HEK293 (cell line): ENCODE data around the gene TRIM40.

Experiments used
- CTCF ChIA-PET: fragments of 350-600 bp; formaldehyde crosslinking; extraction: SDS; loops from one replicate; lab custom pipeline; 2021; ENCODE audit warnings: antibody characterized with exemption; lab: Yijun Ruan, JAX
- POLR2A ChIA-PET: fragments of 300-600 bp; formaldehyde crosslinking; extraction: SDS; loops from one replicate; lab custom pipeline; 2020; ENCODE audit warnings: antibody characterized with exemption, inconsistent platforms; lab: Yijun Ruan, JAX
- H3K27ac ChIP-seq: fragments of 200-500 bp; sonication (Bioruptor generic); 2 replicates; pipeline ENCODE4 v1.5.1; 2014; ENCODE audit warnings: low read depth, low read length, control low read depth, inconsistent platforms; ENCODE audit errors: extremely low read depth
- H3K36me3 ChIP-seq, 2 experiments: fragments of 200-500 bp in 1 of 2; sonication (Bioruptor generic) in 1 of 2; 1 replicate in 1 of 2; 2 replicates in 1 of 2; pipeline ENCODE4 v1.5.1; 2014 to 2017; ENCODE audit warnings: inconsistent platforms in 2 of 2, low read length in 2 of 2; ENCODE audit not compliant: control insufficient read depth in 2 of 2, insufficient read depth in 1 of 2
- H3K4me1 ChIP-seq: fragments of 200-500 bp; sonication (Bioruptor generic); 2 replicates; pipeline ENCODE4 v1.5.1; 2014; ENCODE audit warnings: mild to moderate bottlenecking, low read length, inconsistent platforms; ENCODE audit not compliant: control insufficient read depth, insufficient read depth
- H3K4me3 ChIP-seq: 2 replicates; pipeline ENCODE4 v1.5.1; 2011; ENCODE audit warnings: low read depth, mild to moderate bottlenecking, control low read depth, low read length, moderate library complexity
- H3K9me3 ChIP-seq: fragments of 200-500 bp; sonication (Bioruptor generic); 2 replicates; pipeline ENCODE4 v1.5.1; 2014; ENCODE audit warnings: low read depth, low read length, inconsistent platforms; ENCODE audit not compliant: control insufficient read depth, insufficient read depth
- BCL11A ChIP-seq: fragments of 450-650 bp; formaldehyde crosslinking; IDR thresholded peaks from 2 replicates; pipeline ENCODE4 v1.5.1; 2016; ENCODE audit warnings: low read depth, missing biosample characterization, missing genetic modification characterization
- CTCF ChIP-seq: fragments of 450-650 bp; formaldehyde crosslinking; IDR thresholded peaks from 2 replicates; pipeline ENCODE4 v1.5.1; 2016; ENCODE audit warnings: missing biosample characterization, missing genetic modification characterization
- FEZF1 ChIP-seq: fragments of 450-650 bp; formaldehyde crosslinking; IDR thresholded peaks from 2 replicates; pipeline ENCODE4 v1.5.1; 2016; ENCODE audit warnings: missing biosample characterization, missing genetic modification characterization
- HIC1 ChIP-seq: fragments of 450-650 bp; formaldehyde crosslinking; IDR thresholded peaks from 2 replicates; pipeline ENCODE4 v1.5.1; 2016; ENCODE audit warnings: missing biosample characterization, missing genetic modification characterization
- KLF10 ChIP-seq: fragments of 450-650 bp; IDR thresholded peaks from 2 replicates; pipeline ENCODE4 v1.5.1; 2018; ENCODE audit warnings: missing biosample characterization, mild to moderate bottlenecking, missing genetic modification characterization
- KLF9 ChIP-seq: fragments of 450-650 bp; formaldehyde crosslinking; IDR thresholded peaks from 2 replicates; pipeline ENCODE4 v1.5.1; 2016; ENCODE audit warnings: missing biosample characterization, missing genetic modification characterization, low read depth
- PRDM1 ChIP-seq: fragments of 450-650 bp; formaldehyde crosslinking; IDR thresholded peaks from 2 replicates; pipeline ENCODE4; 2016; ENCODE audit warnings: missing biosample characterization, missing genetic modification characterization
- PRDM4 ChIP-seq: fragments of 450-650 bp; formaldehyde crosslinking; IDR thresholded peaks from 2 replicates; pipeline ENCODE4 v1.5.1; 2017; ENCODE audit warnings: missing biosample characterization, missing genetic modification characterization
- SETDB1 ChIP-seq: IDR thresholded peaks from one replicate; pipeline ENCODE4 v1.6.1; 2017; ENCODE audit warnings: mild to moderate bottlenecking, low read length, moderate library complexity, mixed read lengths; ENCODE audit not compliant: insufficient read length
- SP7 ChIP-seq: fragments of 450-650 bp; formaldehyde crosslinking; IDR thresholded peaks from 2 replicates; pipeline ENCODE4 v1.5.1; 2016; ENCODE audit warnings: missing biosample characterization, missing genetic modification characterization
- TRIM28 ChIP-seq: IDR thresholded peaks from 2 replicates; pipeline ENCODE4 v1.6.1; 2011; ENCODE audit warnings: low read length, control low read depth, borderline replicate concordance
- ZBTB20 ChIP-seq: fragments of 450-650 bp; formaldehyde crosslinking; IDR thresholded peaks from 2 replicates; pipeline ENCODE4 v1.5.1; 2016; ENCODE audit warnings: missing biosample characterization, missing genetic modification characterization
- ZBTB21 ChIP-seq: fragments of 450-650 bp; formaldehyde crosslinking; IDR thresholded peaks from 2 replicates; pipeline ENCODE4 v1.5.1; 2017; ENCODE audit warnings: missing biosample characterization, missing genetic modification characterization
- ZNF140 ChIP-seq: fragments of 450-650 bp; formaldehyde crosslinking; IDR thresholded peaks from 2 replicates; pipeline ENCODE4 v1.5.1; 2016; ENCODE audit warnings: missing biosample characterization, missing genetic modification characterization
- ZNF2 ChIP-seq: fragments of 450-650 bp; formaldehyde crosslinking; IDR thresholded peaks from 2 replicates; pipeline ENCODE4 v1.5.1; 2016; ENCODE audit warnings: missing biosample characterization, missing genetic modification characterization
- ZNF335 ChIP-seq: fragments of 450-650 bp; formaldehyde crosslinking; conservative IDR thresholded peaks from 2 replicates; pipeline ENCODE4 v1.5.1; 2016; ENCODE audit warnings: missing biosample characterization, missing genetic modification characterization
- ZNF366 ChIP-seq: fragments of 450-650 bp; formaldehyde crosslinking; conservative IDR thresholded peaks from 2 replicates; pipeline ENCODE4 v1.5.1; 2016; ENCODE audit warnings: missing biosample characterization, missing genetic modification characterization
- ZNF394 ChIP-seq: fragments of 450-650 bp; formaldehyde crosslinking; IDR thresholded peaks from 2 replicates; pipeline ENCODE4 v1.5.1; 2016; ENCODE audit warnings: missing biosample characterization, missing genetic modification characterization, mild to moderate bottlenecking, moderate library complexity, borderline replicate concordance
- ZNF600 ChIP-seq: fragments of 450-650 bp; formaldehyde crosslinking; IDR thresholded peaks from 2 replicates; pipeline ENCODE4 v1.5.1; 2016; ENCODE audit warnings: missing biosample characterization, missing genetic modification characterization
- ZNF654 ChIP-seq: fragments of 450-650 bp; formaldehyde crosslinking; IDR thresholded peaks from 2 replicates; pipeline ENCODE4 v1.5.1; 2016; ENCODE audit warnings: low read depth, missing biosample characterization, missing genetic modification characterization
- ZNF692 ChIP-seq: fragments of 450-650 bp; formaldehyde crosslinking; IDR thresholded peaks from 2 replicates; pipeline ENCODE4 v1.5.1; 2016; ENCODE audit warnings: missing biosample characterization, missing genetic modification characterization
- ZSCAN30 ChIP-seq: fragments of 450-650 bp; IDR thresholded peaks from 2 replicates; pipeline ENCODE4 v1.5.1; 2018; ENCODE audit warnings: missing biosample characterization, mild to moderate bottlenecking, missing genetic modification characterization, moderate library complexity
- ZXDB ChIP-seq: fragments of 450-650 bp; formaldehyde crosslinking; IDR thresholded peaks from 2 replicates; pipeline ENCODE4 v1.5.1; 2016; ENCODE audit warnings: missing biosample characterization, missing genetic modification characterization

Gene TRIM40

GRCh38 chr6:30130179-30130679 lies 5.7 kb upstream of the TRIM40 start:
- no peak overlapping the region for H3K4me3 ChIP-seq
- H3K9me3 ChIP-seq = no peaks in the 10 kb centered on the region
- 0 out of 2 replicates have a peak, but pooled peaks have one; percentile 8 for TF ChIP-seq KLF10 (tag by site-specific recombination)
- no peak for TF ChIP-seq BCL11A
- TF ChIP-seq, all 188 proteins: peak for 1
- POLR2A ChIA-PET = interaction anchor here (1.2 to 3.2 kb wide), 4 partner anchors 24 to 69 kb away, joined by 3 to 20 read pairs (median 4); partner anchors contain the start of gene POLR1H
- CTCF ChIA-PET = interaction anchor here (0.6 to 8.4 kb wide), 37 partner anchors 8 to 576 kb away, joined by 3 to 200 read pairs (median 7); partner anchors contain the start of genes TRIM10, TRIM15 and TRIM31
- Histone ChIP-seq H3K27ac (no peak overlapping the region), H3K4me1 (no peaks in the 10 kb centered on the region), H3K36me3 (no peaks in the 10 kb centered on the region)

- ChIA-PET CTCF (interaction anchor here (0.5 to 8.4 kb wide), 65 partner anchors 8 to 637 kb away, joined by 3 to 200 read pairs (median 5); partner anchors contain the start of genes PPP1R11, TRIM10, TRIM15 and TRIM26), POLR2A (interaction anchor here (1.2 to 3.2 kb wide), 5 partner anchors 23 to 82 kb away, joined by 3 to 20 read pairs (median 5); partner anchors contain the start of genes POLR1H and TRIM26)
- H3K36me3 ChIP-seq = no peaks in the 10 kb centered on the region
- H3K4me3 ChIP-seq = no peak overlapping the region
- H3K9me3 ChIP-seq = no peaks in the 10 kb centered on the region
- no peaks in the 10 kb centered on the region for H3K4me1 ChIP-seq
- no peak overlapping the region for H3K27ac ChIP-seq
- peak; percentile 87 for TF ChIP-seq ZNF600
- TF ChIP-seq ZNF335 (tag by site-specific recombination) = peak; percentile 89
- peak; percentile 78 for TF ChIP-seq TRIM28
- peak; percentile 69; the same call in 1 of the 2 replicates for TF ChIP-seq HIC1
- TF ChIP-seq ZNF654 (tag by site-specific recombination) = peak; percentile 98
- no peak for TF ChIP-seq ZBTB21 (tag by site-specific recombination)
- TF ChIP-seq SETDB1 = no peak
- peak; percentile 84 for TF ChIP-seq PRDM1 (tag by site-specific recombination)
- 0 out of 2 replicates have a peak, but pooled peaks have one; percentile 28 for TF ChIP-seq PRDM4
- TF ChIP-seq SP7 (tag by site-specific recombination) = peak; percentile 45
- TF ChIP-seq ZNF140 = no peak
- peak; percentile 75 for TF ChIP-seq ZBTB20 (tag by site-specific recombination)
- TF ChIP-seq ZSCAN30 = peak; percentile 8; the same call in 1 of the 2 replicates
- no peak for TF ChIP-seq KLF9 (tag by site-specific recombination)
- TF ChIP-seq ZXDB = peak; percentile 8; the same call in 1 of the 2 replicates
- TF ChIP-seq ZNF394 (tag by site-specific recombination) = 0 out of 2 replicates have a peak, but pooled peaks have one; percentile 11
- 0 out of 2 replicates have a peak, but pooled peaks have one; percentile 27 for TF ChIP-seq FEZF1 (tag by site-specific recombination)
- peak; percentile 40; the same call in 1 of the 2 replicates for TF ChIP-seq ZNF366 (tag by site-specific recombination)
- 0 out of 2 replicates have a peak, but pooled peaks have one; percentile 25 for TF ChIP-seq ZNF692 (tag by site-specific recombination)
- peak; percentile 90 for TF ChIP-seq ZNF2 (tag by site-specific recombination)
- peak; percentile 98 for TF ChIP-seq CTCF (tag by site-specific recombination)
Observed at GRCh38 chr6:30130887-30131862, 4.8 kb upstream of the TRIM40 start.
